ENCODE data around the gene NOS3. TPM values are rescaled to one million over a fixed set of nuclear protein-coding genes. Genes with fewer than 3 reads are reported as not detected.

The NOS3 gene
- total RNA-seq, 1 donor from 2014 or later = 0.22 TPM

- intact Hi-C loops (cut with micrococcal nuclease) = no loop called here
- TF ChIP-seq CTCF (IDR thresholded peaks at IDR 0.05) = no peak
- H3K4me3 Mint-ChIP-seq = no peak overlapping the region
- no peak for DNase-seq
- H3K27ac Mint-ChIP-seq = no peak overlapping the region
- H3K9me3 Mint-ChIP-seq = no peaks in the 10 kb centered on the region
- peaks cover 18% of the 10 kb centered on the region for H3K27me3 Mint-ChIP-seq
- ChIA-PET POLR2A (no interaction called here), CTCF (no interaction called here)
- no peaks in the 10 kb centered on the region for H3K4me1 Mint-ChIP-seq
- H3K36me3 Mint-ChIP-seq (ENCODE audit: low read depth) = no peaks in the 10 kb centered on the region
- no peak for ATAC-seq (ENCODE audit: low read depth)
Measured at GRCh38 chr7:150953061-150953997, 37.5 kb upstream of the NOS3 start.

- H3K36me3 Mint-ChIP-seq (ENCODE audit: low read depth) = no peaks in the 10 kb centered on the region
- ChIA-PET POLR2A (no interaction called here), CTCF (no interaction called here)
- peaks cover 27% of the 10 kb centered on the region for H3K27me3 Mint-ChIP-seq
- no peaks in the 10 kb centered on the region for H3K4me1 Mint-ChIP-seq
- H3K27ac Mint-ChIP-seq = no peak overlapping the region
- no peak for TF ChIP-seq CTCF (IDR thresholded peaks at IDR 0.05)
- H3K4me3 Mint-ChIP-seq = no peak overlapping the region
- DNase-seq (no peak), ATAC-seq (ENCODE audit: low read depth) (no peak)
- intact Hi-C loops (cut with micrococcal nuclease) = no loop called here
- H3K9me3 Mint-ChIP-seq = no peaks in the 10 kb centered on the region
Measured at GRCh38 chr7:150954201-150954985, 36.4 kb upstream of the NOS3 start.

GRCh38 chr7:150954986-150955518 is 35.8 kb upstream of the NOS3 start:
- CTCF ChIA-PET = no interaction called here
- POLR2A ChIA-PET = no interaction called here
- Mint-ChIP-seq H3K4me3 (no peak overlapping the region), H3K36me3 (ENCODE audit: low read depth) (no peaks in the 10 kb centered on the region), H3K9me3 (no peaks in the 10 kb centered on the region), H3K4me1 (no peaks in the 10 kb centered on the region), H3K27me3 (peaks cover 33% of the 10 kb centered on the region), H3K27ac (no peak overlapping the region)
- intact Hi-C loops (cut with micrococcal nuclease) = no loop called here
- DNase-seq (no peak), ATAC-seq (ENCODE audit: low read depth) (no peak)
- TF ChIP-seq CTCF (IDR thresholded peaks at IDR 0.05) = no peak

GRCh38 chr7:150955519-150956394 is 35.1 kb upstream of the NOS3 start:
- ChIA-PET CTCF (no interaction called here), POLR2A (no interaction called here)
- H3K9me3 Mint-ChIP-seq = no peaks in the 10 kb centered on the region
- H3K27me3 Mint-ChIP-seq = peaks cover 37% of the 10 kb centered on the region
- no peak overlapping the region for H3K4me3 Mint-ChIP-seq
- no peak for TF ChIP-seq CTCF (IDR thresholded peaks at IDR 0.05)
- H3K27ac Mint-ChIP-seq = no peak overlapping the region
- H3K36me3 Mint-ChIP-seq (ENCODE audit: low read depth) = no peaks in the 10 kb centered on the region
- intact Hi-C loops (cut with micrococcal nuclease) = no loop called here
- no peaks in the 10 kb centered on the region for H3K4me1 Mint-ChIP-seq
- no peak for ATAC-seq (ENCODE audit: low read depth)
- DNase-seq = no peak
